HCT116 (cell line): ENCODE results near the gene MOB4.

Experiments
- EZH2 ChIP-seq: fragments of 200-600 bp; sonication (generic); IDR thresholded peaks from 2 replicates; pipeline ENCODE4 v1.6.1; 2017; ENCODE audit warnings: antibody characterized with exemption, mixed run types
- EZH2phosphoT487 ChIP-seq: fragments of 200-600 bp; IDR thresholded peaks from 2 replicates; pipeline ENCODE4 v1.6.1; 2018; ENCODE audit warnings: antibody characterized with exemption, borderline replicate concordance
- FOSL1 ChIP-seq: IDR thresholded peaks from 2 replicates; pipeline ENCODE4 v1.6.1; 2012; ENCODE audit warnings: low read depth
- JUND ChIP-seq: IDR thresholded peaks from 2 replicates; pipeline ENCODE4 v1.6.1; 2012
- POLR2A ChIP-seq: IDR thresholded peaks from 2 replicates; pipeline ENCODE4 v1.7.0; 2011; ENCODE audit warnings: borderline replicate concordance; ENCODE audit not compliant: insufficient read depth, insufficient read length; ENCODE audit errors: extremely low read depth
- POLR2AphosphoS5 ChIP-seq: IDR thresholded peaks from 2 replicates; pipeline ENCODE4 v1.6.1; 2011; ENCODE audit warnings: mild to moderate bottlenecking, low read depth, low read length, moderate library complexity
- RAD21 ChIP-seq: IDR thresholded peaks from 2 replicates; pipeline ENCODE4 v1.6.1; 2012; ENCODE audit warnings: low read depth, mild to moderate bottlenecking
- SP1 ChIP-seq: IDR thresholded peaks from 2 replicates; pipeline ENCODE4 v1.6.1; 2012; ENCODE audit warnings: low read depth
- TCF7L2 ChIP-seq: IDR thresholded peaks from 2 replicates; pipeline ENCODE4 v1.7.0; 2011; ENCODE audit warnings: borderline replicate concordance, inconsistent platforms; ENCODE audit not compliant: insufficient read depth, insufficient read length; ENCODE audit errors: extremely low read depth
- TF ChIP-seq, protein P1 (sequence below), 3 experiments: fragments of 200-600 bp in 1 of 3; sonication (generic) in 1 of 3; IDR thresholded peaks in 2 of 3; conservative IDR thresholded peaks in 1 of 3; 2 replicates each; pipeline ENCODE4 v1.5.1; 2012 to 2017; ENCODE audit warnings: low read depth in 2 of 3, low read length in 2 of 3, antibody characterized with exemption in 1 of 3, borderline replicate concordance in 1 of 3, control low read depth in 1 of 3, mild to moderate bottlenecking in 1 of 3, mixed read lengths in 1 of 3, mixed run types in 1 of 3, moderate library complexity in 1 of 3; ENCODE audit not compliant: insufficient read depth in 1 of 3
- TF ChIP-seq, protein P2 (sequence below): IDR thresholded peaks from 2 replicates; pipeline ENCODE4 v1.6.1; 2011; ENCODE audit warnings: mild to moderate bottlenecking, low read length, moderate library complexity; ENCODE audit not compliant: insufficient replicate concordance; ENCODE audit errors: extremely low read depth
- TF ChIP-seq, protein P3 (sequence below): IDR thresholded peaks from 2 replicates; pipeline ENCODE4 v1.6.1; 2012
- TF ChIP-seq, protein P4 (sequence below): IDR thresholded peaks from 2 replicates; pipeline ENCODE4 v1.6.1; 2012

- no peak for TF ChIP-seq POLR2AphosphoS5
- TF ChIP-seq, protein P1, sequence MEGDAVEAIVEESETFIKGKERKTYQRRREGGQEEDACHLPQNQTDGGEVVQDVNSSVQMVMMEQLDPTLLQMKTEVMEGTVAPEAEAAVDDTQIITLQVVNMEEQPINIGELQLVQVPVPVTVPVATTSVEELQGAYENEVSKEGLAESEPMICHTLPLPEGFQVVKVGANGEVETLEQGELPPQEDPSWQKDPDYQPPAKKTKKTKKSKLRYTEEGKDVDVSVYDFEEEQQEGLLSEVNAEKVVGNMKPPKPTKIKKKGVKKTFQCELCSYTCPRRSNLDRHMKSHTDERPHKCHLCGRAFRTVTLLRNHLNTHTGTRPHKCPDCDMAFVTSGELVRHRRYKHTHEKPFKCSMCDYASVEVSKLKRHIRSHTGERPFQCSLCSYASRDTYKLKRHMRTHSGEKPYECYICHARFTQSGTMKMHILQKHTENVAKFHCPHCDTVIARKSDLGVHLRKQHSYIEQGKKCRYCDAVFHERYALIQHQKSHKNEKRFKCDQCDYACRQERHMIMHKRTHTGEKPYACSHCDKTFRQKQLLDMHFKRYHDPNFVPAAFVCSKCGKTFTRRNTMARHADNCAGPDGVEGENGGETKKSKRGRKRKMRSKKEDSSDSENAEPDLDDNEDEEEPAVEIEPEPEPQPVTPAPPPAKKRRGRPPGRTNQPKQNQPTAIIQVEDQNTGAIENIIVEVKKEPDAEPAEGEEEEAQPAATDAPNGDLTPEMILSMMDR (IDR thresholded peaks at IDR 0.05 in 2 of 3, conservative IDR thresholded peaks at IDR 0.05 in 1 of 3; ENCODE audit: borderline replicate concordance in 1 of 3, insufficient read depth in 1 of 3, low read depth in 2 of 3, low read length in 2 of 3): no peak
- TF ChIP-seq, protein P2, sequence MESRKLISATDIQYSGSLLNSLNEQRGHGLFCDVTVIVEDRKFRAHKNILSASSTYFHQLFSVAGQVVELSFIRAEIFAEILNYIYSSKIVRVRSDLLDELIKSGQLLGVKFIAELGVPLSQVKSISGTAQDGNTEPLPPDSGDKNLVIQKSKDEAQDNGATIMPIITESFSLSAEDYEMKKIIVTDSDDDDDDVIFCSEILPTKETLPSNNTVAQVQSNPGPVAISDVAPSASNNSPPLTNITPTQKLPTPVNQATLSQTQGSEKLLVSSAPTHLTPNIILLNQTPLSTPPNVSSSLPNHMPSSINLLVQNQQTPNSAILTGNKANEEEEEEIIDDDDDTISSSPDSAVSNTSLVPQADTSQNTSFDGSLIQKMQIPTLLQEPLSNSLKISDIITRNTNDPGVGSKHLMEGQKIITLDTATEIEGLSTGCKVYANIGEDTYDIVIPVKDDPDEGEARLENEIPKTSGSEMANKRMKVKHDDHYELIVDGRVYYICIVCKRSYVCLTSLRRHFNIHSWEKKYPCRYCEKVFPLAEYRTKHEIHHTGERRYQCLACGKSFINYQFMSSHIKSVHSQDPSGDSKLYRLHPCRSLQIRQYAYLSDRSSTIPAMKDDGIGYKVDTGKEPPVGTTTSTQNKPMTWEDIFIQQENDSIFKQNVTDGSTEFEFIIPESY: no peak
- TF ChIP-seq, protein P3, sequence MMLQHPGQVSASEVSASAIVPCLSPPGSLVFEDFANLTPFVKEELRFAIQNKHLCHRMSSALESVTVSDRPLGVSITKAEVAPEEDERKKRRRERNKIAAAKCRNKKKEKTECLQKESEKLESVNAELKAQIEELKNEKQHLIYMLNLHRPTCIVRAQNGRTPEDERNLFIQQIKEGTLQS: no peak
- no peak for TF ChIP-seq JUND
- peak; percentile 21 for TF ChIP-seq POLR2A
- TF ChIP-seq FOSL1: no peak
- no peak for TF ChIP-seq RAD21
- TF ChIP-seq, protein P4, sequence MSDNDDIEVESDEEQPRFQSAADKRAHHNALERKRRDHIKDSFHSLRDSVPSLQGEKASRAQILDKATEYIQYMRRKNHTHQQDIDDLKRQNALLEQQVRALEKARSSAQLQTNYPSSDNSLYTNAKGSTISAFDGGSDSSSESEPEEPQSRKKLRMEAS: no peak
- TF ChIP-seq SP1: no peak
- no peak for TF ChIP-seq EZH2phosphoT487
- TF ChIP-seq EZH2: no peak
- no peak for TF ChIP-seq TCF7L2
Measured at GRCh38 chr2:197500503-197501131, 15.2 kb upstream of the MOB4 start.
